Transverse colon (tissue), 4 donors: ENCODE data around the gene GLI3. TPM values are rescaled to one million over a fixed set of nuclear protein-coding genes. Genes with fewer than 3 reads are reported as not detected.

Experiments
- DNase-seq: peaks from one replicate; pipeline ENCODE4 v3.0.0-alpha.2; 2019
- H3K27ac ChIP-seq, 4 donors: fragments of 200-600 bp; sonication (generic); 2 replicates each; pipeline ENCODE4 v1.5.1; 2016 to 2018; ENCODE audit warnings: inconsistent platforms in 4 of 4
- H3K27me3 ChIP-seq: fragments of 200-600 bp; sonication (generic); 2 replicates; pipeline ENCODE4 v1.5.1; 2017; ENCODE audit warnings: inconsistent platforms
- H3K36me3 ChIP-seq, 4 donors: fragments of 200-600 bp; sonication (generic); 2 replicates each; pipeline ENCODE4 v1.5.1; 2017 to 2019; ENCODE audit warnings: inconsistent platforms in 4 of 4
- H3K4me1 ChIP-seq, 4 donors: fragments of 200-600 bp; sonication (generic); 2 replicates each; pipeline ENCODE4 v1.5.1; 2017 to 2020; ENCODE audit warnings: inconsistent platforms in 4 of 4
- H3K4me3 ChIP-seq, 4 donors: fragments of 200-600 bp; sonication (generic); 1 replicate in 1 of 4; 2 replicates in 3 of 4; pipeline versions ENCODE4 v1.5.1 to v1.6.1; 2017 to 2019; ENCODE audit warnings: inconsistent platforms in 4 of 4
- H3K9me3 ChIP-seq, 2 donors: fragments of 200-600 bp; sonication (generic); 2 replicates each; pipeline ENCODE4 v1.5.1; 2017 to 2019; ENCODE audit warnings: inconsistent platforms in 2 of 2
- EP300 ChIP-seq: sonication (generic); formaldehyde crosslinking; IDR thresholded peaks from one replicate; pipeline ENCODE4 v1.6.1; 2017; ENCODE audit warnings: antibody characterized with exemption, low read depth
- POLR2A ChIP-seq: fragments of 450-650 bp; IDR thresholded peaks from one replicate; pipeline ENCODE4 v1.6.1; 2016; ENCODE audit warnings: antibody characterized with exemption, mild to moderate bottlenecking, moderate library complexity
- POLR2AphosphoS5 ChIP-seq, 3 donors: sonication (generic); formaldehyde crosslinking; IDR thresholded peaks; one replicate each; pipeline ENCODE4 v1.6.1; 2016; ENCODE audit warnings: antibody characterized with exemption in 3 of 3
- WGBS, 2 donors: methylation state at CpG; one replicate each; pipeline ENCODE4 v1.1.5; 2018; ENCODE audit warnings: low coverage in 1 of 2; 5-methylcytosine and 5-hydroxymethylcytosine counted together
- in situ Hi-C, 4 donors: fragments of 200-750 bp; cut with MboI; loops; one replicate each; pipeline versions ENCODE4 v1.15.0 to v1.15.1; 2017; ENCODE audit warnings: low sequenced_read_pairs in 3 of 4, low pct_ligation_motif_present in 1 of 4, low pct_unique_long_range_greater_than_20kb in 1 of 4
- intact Hi-C: fragments of 100-400 bp; cut with DNase I; formaldehyde crosslinking; loops from one replicate; pipeline ENCODE4 v1.15.1; 2023; ENCODE audit warnings: low total_unique reads
- total RNA-seq, 4 donors: library from RNA; depleted of rRNA; stranded (reverse); fragments of >200 nt; gene quantifications; one replicate each; pipeline ENCODE4 v1.1.0, GENCODE V29; 2016
- TF ChIP-seq, protein P1 (sequence below), 5 experiments: fragments of 200-600 bp in 3 of 5; fragments of 450-650 bp in 2 of 5; sonication (generic) in 3 of 5; IDR thresholded peaks; 1 replicate in 2 of 5; 2 replicates in 3 of 5; pipeline ENCODE4 v1.5.1; 2016 to 2017; ENCODE audit warnings: antibody characterized with exemption in 5 of 5, inconsistent platforms in 3 of 5, mild to moderate bottlenecking in 2 of 5, moderate library complexity in 1 of 5

The GLI3 gene
- total RNA-seq, 4 donors from 2014 or later: 3.7 to 41.1 (median 5.3) TPM

DNA sequence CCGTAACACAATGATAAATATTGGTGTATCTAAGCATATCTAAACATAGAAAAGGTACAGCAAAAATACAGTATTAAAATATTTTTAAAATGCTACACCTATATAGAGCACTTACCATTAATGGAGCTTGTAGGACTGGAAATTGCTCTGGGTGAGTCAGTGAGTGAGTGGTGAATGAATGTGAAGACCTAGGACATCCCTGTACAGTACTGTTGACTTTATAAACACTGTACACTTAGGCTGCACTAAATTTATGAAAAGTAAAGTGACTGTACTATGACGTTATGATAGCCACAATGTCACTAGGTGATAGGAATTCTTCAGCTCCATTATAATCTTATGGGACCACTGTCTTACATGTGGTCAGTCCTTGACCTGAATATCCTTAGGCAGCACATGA is 147.0 kb downstream of the GLI3 start:
- H3K27me3 ChIP-seq: no peaks in the 10 kb centered on the region
- intact Hi-C loops: no loop called here

DNA sequence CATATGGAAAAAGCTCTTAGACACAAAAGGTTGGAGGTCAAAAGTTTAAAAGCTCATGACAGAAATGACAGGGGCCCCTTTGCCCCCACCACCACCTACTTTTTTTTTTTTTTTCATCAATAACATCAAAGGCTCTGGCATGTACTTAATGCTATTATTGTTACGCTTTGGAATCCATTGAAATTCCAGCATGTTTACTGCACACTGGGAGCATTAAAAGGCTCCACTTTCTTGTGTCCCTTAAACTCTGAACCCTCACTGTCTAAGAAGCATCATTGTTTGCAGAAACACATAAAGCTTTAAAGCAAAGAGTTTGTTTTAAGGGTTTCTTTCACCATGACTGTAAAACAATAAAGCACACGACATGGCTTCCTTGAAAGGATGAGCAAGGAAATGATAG is 149.4 kb downstream of the GLI3 start:
- no peak for TF ChIP-seq POLR2A
- no peak for TF ChIP-seq EP300
- TF ChIP-seq, protein P1, sequence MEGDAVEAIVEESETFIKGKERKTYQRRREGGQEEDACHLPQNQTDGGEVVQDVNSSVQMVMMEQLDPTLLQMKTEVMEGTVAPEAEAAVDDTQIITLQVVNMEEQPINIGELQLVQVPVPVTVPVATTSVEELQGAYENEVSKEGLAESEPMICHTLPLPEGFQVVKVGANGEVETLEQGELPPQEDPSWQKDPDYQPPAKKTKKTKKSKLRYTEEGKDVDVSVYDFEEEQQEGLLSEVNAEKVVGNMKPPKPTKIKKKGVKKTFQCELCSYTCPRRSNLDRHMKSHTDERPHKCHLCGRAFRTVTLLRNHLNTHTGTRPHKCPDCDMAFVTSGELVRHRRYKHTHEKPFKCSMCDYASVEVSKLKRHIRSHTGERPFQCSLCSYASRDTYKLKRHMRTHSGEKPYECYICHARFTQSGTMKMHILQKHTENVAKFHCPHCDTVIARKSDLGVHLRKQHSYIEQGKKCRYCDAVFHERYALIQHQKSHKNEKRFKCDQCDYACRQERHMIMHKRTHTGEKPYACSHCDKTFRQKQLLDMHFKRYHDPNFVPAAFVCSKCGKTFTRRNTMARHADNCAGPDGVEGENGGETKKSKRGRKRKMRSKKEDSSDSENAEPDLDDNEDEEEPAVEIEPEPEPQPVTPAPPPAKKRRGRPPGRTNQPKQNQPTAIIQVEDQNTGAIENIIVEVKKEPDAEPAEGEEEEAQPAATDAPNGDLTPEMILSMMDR (IDR thresholded peaks at IDR 0.05): no peak
- no peak for TF ChIP-seq POLR2AphosphoS5 (IDR thresholded peaks at IDR 0.05)
- Histone ChIP-seq H3K4me3 (no peak overlapping the region), H3K36me3 (no peaks in the 10 kb centered on the region), H3K4me1 (peaks cover 3 to 18% (median 11%) of the 10 kb centered on the region in 4 donors), H3K27me3 (no peaks in the 10 kb centered on the region), H3K27ac (no peak overlapping the region), H3K9me3 (no peaks in the 10 kb centered on the region)
- no peak for DNase-seq
- intact Hi-C loops (no loop called here), in situ Hi-C loops (no loop called here)
- 52 to 69% methylated on average over 2 of the region's 2 CpGs for WGBS, 2 donors

More for the DNA sequence above, 147.0 kb downstream of the GLI3 start:
- H3K36me3 ChIP-seq: no peaks in the 10 kb centered on the region
- no peaks in the 10 kb centered on the region for H3K9me3 ChIP-seq
- no peak for DNase-seq
- TF ChIP-seq EP300 (no peak), POLR2AphosphoS5 (IDR thresholded peaks at IDR 0.05) (no peak), POLR2A (no peak)
- TF ChIP-seq, protein P1 (IDR thresholded peaks at IDR 0.05): no peak
- no peak overlapping the region for H3K4me3 ChIP-seq
- in situ Hi-C loops: no loop called here
- 75 to 81% methylated on average over 1 to 2 of the region's 2 CpGs for WGBS, 2 donors
- no peak overlapping the region for H3K27ac ChIP-seq
- H3K4me1 ChIP-seq: peaks cover 3 to 21% (median 13%) of the 10 kb centered on the region in 4 donors

DNA sequence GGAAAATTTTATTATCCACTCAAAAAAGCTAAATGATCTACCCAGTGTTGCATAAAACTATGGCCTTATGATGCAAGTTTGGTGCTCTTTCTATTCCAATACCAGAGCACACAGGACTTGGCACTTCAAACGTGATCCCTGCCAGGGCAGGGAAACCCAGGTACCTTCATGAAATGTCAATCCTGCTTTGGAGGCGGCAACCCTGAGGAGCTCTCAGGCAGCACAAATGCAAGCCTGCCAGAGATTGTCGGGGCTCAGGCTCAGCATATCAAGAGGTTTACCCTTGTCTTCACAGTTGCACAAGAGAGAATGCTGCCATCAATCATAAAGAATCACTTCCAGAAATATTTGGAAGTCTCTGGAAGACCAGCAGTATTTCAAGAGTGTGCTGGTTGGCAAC is 151.5 kb downstream of the GLI3 start:
- Histone ChIP-seq H3K4me3 (no peak overlapping the region), H3K36me3 (no peaks in the 10 kb centered on the region), H3K4me1 (no peaks in the 10 kb centered on the region), H3K9me3 (no peaks in the 10 kb centered on the region), H3K27me3 (no peaks in the 10 kb centered on the region), H3K27ac (peak overlapping the region in 1 of 4 donors; percentile 13)
- in situ Hi-C loops: no loop called here
- no peak for DNase-seq
- TF ChIP-seq EP300 (no peak), POLR2AphosphoS5 (IDR thresholded peaks at IDR 0.05) (no peak), POLR2A (no peak)
- TF ChIP-seq, protein P1 (IDR thresholded peaks at IDR 0.05): no peak
- WGBS, 2 donors: 67% methylated on average over 3 of the region's 3 CpGs; no CpG with 5 or more reads in 1 of the 2 donors
- intact Hi-C loops: no loop called here

DNA sequence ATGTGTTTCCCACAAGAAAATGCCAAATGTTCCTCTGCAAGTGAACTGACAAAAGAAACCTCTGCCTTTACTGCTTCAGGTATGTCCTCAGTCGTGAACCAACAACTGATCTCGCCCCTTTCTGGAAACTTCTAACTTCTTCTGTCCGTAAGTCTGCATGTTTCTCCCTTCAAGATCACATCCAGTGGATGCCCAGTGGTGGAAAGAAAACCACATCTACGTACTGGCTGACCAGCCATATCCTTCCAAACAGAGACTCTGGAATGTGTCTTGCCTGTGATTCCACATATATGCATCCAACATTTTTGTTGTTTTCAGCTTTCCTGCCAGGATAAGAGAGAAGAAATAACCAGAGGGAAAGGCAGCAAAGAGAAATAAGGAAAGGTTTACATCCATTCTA is 152.7 kb downstream of the GLI3 start:
- no peak for DNase-seq
- intact Hi-C loops (no loop called here), in situ Hi-C loops (no loop called here)
- no peak for TF ChIP-seq POLR2AphosphoS5 (IDR thresholded peaks at IDR 0.05)
- H3K36me3 ChIP-seq: no peaks in the 10 kb centered on the region
- H3K9me3 ChIP-seq: no peaks in the 10 kb centered on the region
- no peaks in the 10 kb centered on the region for H3K27me3 ChIP-seq
- no peaks in the 10 kb centered on the region for H3K4me1 ChIP-seq
- WGBS, 2 donors: 75 to 77% methylated on average over 4 of the region's 4 CpGs
- H3K4me3 ChIP-seq: no peak overlapping the region
- no peak overlapping the region for H3K27ac ChIP-seq

DNA sequence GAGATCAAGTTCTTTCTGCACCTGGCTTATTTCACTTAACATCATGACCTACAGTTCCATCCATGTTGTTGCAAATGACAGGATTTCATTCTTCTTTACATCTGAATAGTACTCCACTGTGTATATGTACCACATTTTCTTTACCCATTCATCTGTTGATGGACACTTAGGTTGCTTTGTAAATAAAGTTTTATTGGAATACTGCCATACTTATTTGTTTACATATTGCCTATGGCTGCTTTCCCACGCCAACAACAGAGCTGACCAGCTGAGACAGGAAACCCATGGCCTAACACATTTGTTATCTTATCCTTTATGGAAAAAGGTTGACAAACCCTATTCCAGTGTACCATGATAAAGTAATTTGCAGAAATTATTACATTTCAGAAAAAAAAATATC is 153.7 kb downstream of the GLI3 start:
- no peak overlapping the region for H3K4me3 ChIP-seq
- TF ChIP-seq POLR2AphosphoS5 (IDR thresholded peaks at IDR 0.05) (no peak), POLR2A (no peak), EP300 (no peak)
- TF ChIP-seq, protein P1 (IDR thresholded peaks at IDR 0.05): no peak
- H3K4me1 ChIP-seq: no peaks in the 10 kb centered on the region
- no peak for DNase-seq
- intact Hi-C loops (no loop called here), in situ Hi-C loops (no loop called here)
- no peak overlapping the region for H3K27ac ChIP-seq
- H3K9me3 ChIP-seq: no peaks in the 10 kb centered on the region
- H3K36me3 ChIP-seq: no peaks in the 10 kb centered on the region
- no peaks in the 10 kb centered on the region for H3K27me3 ChIP-seq
- WGBS, 2 donors: 53% methylated on average over 1 of the region's 1 CpG; no CpG with 5 or more reads in 1 of the 2 donors
